ENCODE data around the gene CSNK2B.

CSNK2B gene

DNA sequence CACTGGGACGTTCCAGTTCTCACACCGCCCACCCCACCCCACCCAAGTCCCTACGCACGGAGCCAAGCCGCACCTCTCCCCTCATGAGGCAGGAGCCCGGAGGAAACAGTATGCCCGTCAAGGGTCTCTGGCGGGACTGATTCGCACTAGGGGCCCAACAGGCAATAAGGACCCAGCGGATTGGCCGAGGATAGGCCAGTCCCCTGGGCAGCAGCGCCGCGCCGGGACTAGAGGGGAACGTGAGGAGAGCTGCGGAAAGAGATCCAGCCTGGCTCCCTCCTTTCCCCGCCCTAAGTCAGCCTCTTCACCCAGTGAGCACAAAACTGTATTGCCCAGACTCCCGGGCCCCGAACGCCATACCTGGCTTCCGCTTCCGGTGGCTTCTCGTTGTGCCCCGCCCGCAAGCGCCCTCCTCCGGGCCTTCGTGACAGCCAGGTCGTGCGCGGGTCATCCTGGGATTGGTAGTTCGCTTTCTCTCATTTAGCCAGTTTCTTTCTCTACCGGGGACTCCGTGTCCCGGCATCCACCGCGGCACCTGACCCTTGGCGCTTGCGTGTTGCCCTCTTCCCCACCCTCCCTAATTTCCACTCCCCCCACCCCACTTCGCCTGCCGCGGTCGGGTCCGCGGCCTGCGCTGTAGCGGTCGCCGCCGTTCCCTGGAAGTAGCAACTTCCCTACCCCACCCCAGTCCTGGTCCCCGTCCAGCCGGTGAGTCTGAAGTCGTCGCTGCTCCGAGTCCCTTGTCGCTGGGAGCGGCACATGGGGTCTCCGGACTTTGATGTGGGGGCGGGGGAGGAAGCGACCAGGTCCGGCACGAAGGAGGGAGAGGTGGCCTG, at the start of gene CSNK2B:
CSNK2B (plus strand) TSS at position 580 of the 836 bp plus-strand sequence. CDS start 752 bp downstream, outside the sequence.
- DNase-seq = peak; percentile 98

DNA sequence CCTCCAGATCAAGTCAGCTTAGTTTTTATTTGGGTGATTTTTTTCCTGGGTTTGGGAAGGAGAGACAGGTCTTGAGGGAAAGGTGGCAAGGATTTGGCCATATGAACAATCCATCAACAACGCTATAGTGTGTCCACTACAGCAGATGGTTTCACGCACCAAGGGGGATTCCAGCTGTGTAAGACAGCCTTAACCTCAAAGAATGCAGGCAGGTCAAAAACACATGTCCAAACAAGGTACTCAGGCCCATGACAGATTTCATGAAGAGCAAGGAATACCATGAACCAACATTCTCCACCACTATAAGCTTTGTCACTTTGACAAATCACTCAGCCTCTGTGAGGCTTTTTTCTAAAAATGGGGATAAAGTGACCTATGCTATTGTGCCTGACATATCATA, 48.9 kb upstream of the CSNK2B start:
- DNase-seq = no peak

DNA sequence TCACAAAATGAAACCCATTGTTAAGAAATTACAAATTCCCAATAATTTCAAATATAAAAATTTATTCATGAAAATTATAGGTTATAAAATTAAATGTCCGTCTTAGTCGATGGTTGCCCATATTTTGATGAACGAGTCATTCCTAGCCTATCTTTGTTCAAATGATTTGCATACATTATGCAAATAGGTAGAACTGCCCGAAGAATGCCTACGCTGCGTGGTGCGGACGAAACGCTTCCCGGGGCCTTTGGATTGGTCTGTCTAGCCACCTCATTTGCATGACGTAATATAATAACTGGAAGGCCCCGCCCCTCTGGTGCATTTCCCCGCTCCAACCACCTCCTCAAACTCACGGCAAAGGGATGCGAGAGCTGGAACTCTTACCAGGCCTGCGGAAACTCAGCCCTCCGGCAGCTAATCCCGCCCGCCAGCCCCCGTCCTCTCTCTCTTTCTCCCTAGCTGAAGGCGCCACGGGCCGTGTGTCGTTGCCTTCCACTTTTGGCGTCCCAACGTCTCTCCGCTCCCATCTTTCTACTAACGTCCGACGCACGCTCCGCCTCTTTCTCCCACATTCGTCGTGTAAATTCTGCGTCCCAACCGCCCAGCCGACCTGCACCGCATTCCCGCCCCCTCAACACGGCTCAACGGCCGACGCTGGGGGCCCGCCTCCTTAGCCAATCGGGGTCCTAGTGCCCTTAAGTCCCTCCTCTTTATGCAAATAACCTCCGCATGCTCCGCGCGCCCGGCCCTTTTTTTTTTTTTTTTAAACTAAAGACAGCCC, 45.9 kb upstream of the CSNK2B start:
- DNase-seq = peak; percentile 96

DNA sequence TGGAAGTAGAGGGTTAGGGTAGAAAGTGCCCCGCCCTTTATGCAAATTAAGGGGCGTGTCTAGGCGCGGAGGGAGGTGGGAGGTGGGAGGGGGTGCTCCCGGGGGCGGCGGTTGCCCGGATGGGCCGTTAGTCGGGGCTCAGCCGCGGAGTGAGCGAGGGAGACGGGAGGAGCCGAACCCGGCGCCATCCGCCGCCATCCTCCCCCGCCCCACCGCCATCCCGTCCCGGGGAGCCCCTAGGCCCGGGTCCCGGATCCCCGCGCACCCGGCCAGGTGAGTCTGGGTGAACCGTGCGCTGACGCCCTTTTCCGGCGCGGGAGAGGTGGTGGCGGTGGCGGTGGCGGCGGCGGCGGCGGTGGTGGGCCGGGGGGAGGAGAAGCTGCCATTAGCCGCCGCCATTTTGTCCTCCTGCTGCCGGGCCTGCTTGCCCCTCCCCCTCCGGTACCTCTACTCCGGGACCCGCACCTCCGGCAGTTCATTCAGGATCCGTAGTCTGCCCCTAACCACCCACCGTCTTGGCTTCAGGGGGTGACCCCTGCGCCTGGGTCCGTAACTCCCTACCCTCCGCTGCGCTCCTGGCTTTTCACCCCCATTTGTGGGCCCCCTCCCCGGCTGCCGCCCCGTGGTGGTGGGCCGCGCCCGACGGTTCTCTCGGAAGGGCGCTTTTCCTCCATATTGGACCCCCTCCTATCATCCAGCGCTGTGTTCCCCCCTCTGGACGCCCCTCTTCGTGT, 45.1 kb upstream of the CSNK2B start, which contains the start of gene PRRC2A:
PRRC2A (plus strand) TSS at position 130 of the 734 bp plus-strand sequence. CDS start 2,075 bp downstream, outside the sequence.
- no peak for DNase-seq

DNA sequence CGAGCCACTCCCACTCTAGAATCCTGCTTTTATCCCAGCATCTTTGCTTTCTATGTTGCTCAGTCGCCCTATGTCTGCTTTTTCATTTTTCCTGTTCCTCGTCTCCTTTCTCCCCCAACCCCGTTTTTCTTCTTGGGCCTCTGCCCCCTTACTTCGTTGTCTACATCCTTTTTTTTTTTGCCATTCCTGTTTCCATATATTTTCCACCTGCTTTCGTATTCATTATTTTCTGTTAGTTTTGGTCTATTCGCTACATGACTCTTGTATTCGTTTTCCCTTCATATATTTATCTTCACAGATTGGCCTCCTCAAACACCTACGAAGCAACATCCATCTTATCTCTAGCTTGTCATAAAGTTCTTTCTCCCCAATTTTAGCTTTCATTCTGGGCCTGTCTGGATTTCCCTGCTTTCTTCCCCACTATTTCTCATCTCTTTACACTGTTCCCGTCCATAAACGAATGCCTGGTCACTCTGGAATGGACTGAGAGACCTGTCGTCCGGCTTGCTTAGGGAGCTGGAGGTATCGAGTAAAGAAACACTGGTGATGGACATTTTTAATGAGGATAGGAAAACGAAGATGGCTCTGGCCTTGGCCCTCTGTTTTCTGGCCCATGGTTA, 44.5 kb upstream of the CSNK2B start:
- no peak for DNase-seq

DNA sequence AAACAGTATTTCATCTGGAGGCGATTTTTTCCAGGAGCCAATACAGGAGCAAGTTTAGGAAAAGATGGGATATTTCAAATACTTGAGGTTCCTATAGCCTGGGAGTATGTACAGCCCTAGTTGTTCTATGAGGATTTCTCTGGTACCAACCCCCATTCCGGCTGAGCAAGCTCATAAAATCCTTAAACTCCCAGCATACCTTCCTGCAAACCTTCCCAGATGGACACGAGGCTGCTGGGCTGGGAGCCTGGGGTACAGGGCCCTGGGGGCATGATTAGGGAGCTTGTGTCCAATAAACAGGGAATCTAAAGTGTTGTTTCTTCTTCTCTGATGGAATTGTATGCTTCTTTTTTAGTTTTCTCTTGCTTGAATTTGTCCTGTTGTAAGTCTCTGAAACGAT, 43.9 kb upstream of the CSNK2B start:
- DNase-seq = no peak

DNA sequence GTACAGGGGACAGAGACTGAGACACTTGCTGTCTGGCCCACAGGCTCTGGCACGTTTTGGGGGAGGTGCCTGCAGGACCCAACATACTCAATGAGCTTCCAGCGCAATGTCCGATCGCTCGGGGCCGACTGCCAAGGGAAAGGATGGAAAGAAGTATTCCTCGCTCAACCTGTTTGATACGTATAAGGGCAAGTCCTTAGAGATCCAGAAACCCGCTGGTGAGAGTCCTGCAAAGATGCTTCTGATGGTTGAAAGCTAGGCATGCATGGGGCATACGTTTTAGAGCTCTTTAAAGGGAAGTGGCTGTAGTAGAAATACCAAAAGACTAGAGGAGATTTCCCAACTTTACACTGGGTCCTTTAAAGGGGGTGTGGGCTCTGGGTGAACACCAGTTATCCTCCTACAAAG, 43.2 kb upstream of the CSNK2B start:
- DNase-seq = no peak

DNA sequence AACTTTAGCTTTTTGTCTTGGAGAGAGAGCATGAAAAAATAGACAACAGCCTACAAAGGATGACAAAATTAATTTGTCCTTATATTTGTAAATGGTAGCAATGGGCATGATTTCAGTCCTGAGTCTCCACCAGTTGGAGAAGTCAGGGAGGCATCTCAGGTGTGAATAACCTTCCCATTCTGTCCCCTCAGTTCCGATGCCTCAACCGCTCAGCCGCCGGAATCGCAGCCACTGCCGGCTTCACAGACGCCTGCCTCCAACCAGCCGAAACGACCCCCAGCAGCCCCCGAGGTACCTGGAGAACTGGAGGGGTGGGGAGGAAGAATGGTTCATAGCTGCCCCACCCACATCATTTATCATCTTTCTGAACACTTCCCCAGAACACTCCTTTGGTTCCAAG, 41.8 kb upstream of the CSNK2B start:
- DNase-seq = no peak

DNA sequence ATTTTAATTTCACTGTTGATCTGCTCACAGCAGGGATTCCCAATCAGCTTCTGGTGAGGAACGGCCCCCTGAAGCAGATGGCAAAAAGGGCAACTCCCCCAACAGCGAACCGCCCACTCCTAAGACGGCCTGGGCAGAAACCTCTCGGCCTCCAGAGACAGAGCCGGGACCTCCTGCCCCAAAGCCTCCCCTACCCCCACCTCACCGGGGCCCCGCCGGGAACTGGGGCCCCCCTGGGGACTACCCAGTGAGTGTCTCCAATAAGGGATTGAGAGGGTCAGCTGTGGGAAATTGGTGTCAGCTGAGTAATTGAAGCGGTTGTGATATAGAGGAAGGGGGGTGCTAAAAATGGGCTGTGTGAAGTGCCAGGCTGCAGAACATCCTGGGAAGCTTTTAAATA, 38.9 kb upstream of the CSNK2B start:
- no peak for DNase-seq

DNA sequence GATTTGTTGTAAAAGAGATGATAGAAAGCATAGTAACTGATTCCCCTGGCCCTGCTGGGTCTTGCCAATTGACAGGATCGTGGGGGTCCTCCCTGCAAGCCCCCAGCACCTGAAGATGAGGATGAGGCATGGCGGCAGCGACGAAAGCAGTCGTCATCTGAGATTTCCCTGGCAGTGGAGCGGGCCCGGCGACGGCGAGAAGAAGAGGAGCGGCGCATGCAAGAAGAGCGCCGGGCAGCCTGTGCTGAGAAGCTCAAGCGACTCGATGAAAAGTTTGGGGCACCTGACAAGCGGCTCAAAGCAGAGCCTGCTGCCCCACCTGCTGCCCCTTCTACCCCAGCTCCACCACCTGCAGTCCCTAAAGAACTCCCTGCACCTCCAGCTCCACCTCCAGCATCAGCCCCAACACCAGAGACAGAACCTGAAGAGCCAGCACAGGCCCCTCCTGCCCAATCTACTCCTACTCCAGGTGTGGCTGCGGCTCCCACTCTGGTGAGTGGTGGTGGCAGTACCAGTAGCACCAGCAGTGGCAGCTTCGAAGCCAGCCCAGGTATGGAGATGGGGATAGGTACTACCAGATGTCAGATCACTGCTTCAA, 38.1 kb upstream of the CSNK2B start:
- no peak for DNase-seq

DNA sequence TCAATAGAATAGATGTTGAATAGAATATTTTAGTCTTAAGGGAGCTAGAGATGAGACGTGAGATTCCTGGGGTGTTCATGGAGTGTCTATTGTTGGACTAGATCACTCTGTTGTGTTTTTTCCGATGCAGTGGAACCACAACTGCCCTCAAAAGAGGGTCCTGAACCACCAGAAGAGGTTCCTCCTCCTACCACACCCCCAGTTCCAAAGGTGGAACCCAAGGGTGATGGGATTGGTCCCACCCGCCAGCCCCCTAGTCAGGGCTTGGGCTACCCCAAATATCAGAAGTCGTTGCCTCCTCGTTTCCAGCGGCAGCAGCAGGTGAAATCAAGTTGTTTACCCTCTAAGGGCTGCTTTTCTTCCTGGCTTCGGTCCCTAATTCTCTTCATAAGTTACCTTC, 36.9 kb upstream of the CSNK2B start:
- no peak for DNase-seq

DNA sequence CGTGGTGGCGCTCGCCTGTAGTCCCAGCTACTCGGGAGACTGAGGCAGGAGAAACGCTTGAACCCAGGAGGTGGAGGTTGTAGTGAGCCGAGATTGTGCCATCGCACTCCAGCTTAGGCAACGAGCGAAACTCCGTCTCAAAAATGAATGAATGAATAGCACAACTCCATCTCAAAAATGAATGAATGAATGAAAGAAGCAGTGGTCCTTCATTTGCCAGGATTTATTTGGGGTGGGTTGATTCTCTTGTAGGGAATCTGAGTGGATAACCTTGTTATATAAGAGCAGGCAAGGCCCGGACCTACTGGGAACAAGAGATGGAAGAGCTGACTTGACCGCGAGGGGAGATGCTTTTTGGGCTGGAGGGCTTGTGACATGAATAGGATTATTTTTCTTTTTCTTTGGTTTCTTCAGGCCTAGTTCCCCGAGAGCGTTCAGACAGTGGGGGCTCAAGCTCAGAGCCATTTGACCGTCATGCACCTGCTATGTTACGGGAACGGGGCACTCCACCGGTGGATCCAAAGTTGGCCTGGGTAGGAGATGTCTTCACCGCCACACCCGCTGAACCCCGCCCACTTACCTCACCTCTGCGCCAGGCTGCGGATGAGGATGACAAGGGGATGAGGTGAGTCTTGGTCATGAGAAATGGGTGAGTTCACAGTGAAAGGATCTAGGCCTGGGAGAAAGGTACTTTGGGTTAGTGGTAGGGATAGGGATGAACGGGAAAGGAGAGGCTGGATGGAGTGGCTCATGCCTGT, 35.5 kb upstream of the CSNK2B start:
- DNase-seq = no peak

DNA sequence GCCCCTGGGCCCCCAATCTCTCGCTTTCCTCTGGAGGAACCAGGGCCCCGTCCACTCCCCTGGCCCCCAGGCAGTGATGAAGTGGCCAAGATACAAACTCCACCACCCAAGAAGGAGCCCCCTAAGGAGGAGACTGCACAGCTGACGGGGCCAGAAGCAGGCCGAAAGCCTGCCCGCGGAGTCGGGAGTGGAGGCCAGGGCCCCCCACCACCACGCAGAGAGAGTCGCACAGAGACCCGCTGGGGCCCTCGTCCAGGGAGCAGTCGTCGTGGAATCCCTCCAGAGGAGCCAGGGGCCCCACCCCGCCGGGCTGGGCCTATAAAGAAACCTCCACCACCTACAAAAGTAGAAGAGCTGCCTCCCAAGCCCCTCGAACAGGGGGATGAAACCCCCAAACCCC, 34.7 kb upstream of the CSNK2B start:
- DNase-seq = no peak

DNA sequence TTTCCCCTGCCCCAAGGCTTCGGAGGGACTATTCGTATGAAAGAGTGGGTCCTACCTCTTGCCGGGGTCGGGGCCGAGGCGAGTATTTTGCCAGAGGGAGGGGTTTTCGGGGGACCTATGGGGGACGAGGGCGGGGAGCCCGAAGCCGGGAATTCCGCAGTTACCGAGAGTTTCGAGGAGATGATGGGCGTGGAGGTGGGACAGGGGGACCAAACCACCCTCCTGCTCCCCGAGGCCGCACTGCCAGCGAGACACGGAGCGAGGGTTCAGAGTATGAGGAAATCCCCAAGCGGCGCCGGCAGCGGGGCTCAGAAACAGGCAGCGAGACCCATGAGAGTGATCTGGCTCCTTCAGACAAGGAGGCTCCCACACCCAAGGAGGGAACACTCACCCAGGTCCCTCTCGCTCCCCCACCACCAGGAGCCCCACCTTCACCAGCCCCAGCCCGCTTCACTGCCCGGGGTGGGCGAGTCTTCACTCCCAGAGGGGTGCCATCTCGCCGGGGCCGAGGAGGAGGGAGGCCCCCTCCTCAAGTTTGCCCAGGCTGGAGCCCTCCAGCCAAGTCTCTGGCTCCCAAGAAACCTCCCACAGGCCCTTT, 34.1 kb upstream of the CSNK2B start:
- no peak for DNase-seq

DNA sequence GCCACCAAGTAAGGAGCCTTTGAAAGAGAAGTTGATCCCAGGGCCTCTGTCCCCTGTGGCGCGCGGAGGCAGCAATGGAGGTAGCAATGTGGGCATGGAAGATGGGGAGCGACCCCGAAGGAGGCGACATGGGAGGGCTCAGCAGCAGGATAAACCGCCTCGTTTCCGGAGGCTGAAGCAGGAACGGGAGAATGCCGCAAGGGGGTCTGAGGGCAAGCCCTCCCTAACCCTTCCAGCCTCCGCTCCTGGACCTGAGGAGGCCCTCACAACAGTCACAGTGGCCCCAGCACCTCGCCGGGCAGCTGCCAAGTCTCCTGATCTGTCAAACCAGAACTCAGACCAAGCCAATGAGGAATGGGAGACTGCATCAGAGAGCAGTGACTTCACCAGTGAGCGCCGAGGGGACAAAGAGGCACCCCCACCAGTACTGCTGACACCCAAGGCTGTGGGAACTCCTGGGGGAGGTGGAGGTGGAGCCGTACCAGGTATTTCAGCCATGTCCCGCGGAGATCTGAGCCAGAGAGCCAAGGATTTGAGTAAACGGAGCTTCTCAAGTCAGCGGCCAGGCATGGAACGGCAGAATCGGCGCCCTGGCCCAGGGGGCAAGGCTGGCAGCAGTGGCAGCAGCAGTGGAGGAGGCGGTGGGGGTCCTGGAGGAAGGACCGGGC, 33.5 kb upstream of the CSNK2B start:
- no peak for DNase-seq

DNA sequence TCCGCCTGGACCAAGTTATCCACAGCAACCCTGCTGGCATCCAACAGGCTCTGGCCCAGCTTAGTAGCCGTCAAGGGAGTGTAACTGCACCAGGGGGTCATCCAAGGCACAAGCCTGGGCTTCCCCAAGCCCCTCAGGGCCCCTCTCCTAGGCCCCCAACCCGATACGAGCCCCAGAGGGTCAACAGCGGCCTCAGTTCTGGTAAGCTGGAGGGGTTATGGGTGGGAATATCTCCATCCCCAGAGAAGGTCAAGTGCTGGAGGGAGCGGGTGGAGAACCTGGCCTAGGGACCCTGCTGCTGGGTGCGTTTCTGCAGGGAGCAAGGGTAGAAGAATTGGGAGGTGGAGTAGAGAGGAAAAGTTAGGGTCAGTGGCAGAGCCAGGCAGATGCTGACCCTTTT, 32.4 kb upstream of the CSNK2B start:
- no peak for DNase-seq

DNA sequence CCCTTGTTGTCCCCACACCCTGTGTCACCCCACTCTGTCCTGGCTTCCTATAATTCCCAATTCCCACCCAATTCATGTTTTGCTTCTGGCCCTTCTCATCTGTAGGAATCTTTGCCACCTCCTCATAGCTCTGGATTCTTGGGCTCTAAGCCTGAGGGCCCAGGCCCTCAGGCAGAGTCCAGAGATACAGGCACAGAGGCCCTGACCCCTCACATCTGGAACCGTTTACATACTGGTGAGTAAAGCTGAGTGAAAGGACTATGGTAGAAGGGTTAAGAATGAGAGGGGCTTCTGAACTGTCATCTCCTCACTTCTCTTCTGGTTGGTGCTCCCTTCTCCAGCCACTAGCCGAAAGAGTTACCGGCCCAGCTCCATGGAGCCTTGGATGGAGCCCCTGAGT, 31.7 kb upstream of the CSNK2B start:
- DNase-seq = no peak

DNA sequence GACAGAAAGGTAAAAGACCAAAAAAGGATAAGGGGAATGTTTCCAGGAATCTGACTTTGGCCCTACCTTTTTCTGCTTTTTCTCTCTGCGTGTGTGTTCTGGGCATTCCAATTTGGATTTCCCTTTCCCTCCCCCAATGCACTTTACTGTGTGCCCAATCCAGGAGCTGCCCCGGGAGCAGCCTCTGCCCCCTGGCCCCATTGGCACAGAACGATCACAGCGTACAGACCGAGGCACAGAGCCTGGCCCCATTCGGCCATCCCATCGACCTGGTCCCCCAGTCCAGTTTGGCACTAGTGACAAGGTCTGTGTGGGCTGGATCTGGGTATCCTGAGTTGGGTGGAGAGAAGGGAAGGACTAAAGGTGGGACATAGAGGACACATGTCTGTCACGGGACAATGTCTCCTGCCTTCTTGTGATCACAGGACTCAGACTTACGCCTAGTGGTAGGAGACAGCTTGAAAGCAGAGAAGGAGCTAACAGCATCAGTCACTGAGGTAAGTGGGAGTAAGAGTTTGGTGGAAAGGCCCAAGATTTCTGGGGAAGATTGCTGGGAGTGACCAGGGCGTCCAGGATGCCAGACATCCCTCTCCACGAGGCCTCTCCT, 30.8 kb upstream of the CSNK2B start:
- DNase-seq = no peak

DNA sequence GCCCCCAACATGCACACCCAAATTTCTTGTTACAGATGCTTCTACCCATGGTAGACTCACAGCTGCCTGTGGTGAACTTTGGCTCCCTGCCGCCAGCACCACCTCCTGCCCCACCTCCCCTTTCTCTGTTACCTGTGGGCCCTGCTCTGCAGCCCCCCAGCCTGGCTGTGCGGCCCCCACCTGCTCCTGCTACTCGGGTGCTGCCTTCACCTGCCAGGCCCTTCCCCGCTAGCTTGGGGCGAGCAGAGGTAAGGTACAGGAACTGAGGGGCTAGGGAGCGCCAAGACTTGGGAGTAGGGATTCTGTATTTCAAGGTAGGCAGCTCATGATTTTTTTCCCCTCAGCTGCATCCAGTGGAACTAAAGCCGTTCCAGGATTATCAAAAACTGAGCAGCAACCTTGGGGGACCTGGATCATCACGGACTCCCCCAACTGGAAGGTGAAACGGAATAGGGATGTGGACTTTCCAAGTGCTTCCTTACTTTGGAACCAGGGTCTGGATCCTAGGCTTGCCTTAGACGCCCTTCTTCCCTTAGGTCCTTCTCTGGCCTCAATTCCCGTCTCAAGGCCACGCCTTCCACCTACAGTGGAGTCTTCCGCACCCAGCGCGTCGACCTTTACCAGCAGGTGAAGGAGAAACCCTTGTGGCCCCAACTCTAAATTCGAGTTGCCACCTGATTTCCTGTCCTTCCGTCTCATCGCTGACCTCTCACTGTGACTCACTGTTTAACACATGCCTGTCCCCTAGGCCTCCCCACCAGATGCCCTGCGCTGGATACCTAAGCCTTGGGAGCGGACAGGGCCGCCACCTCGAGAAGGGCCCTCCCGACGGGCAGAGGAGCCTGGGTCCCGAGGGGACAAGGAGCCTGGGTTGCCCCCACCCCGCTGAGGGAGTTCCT, 28.9 kb upstream of the CSNK2B start:
- no peak for DNase-seq

Measured in activated effector memory CD4-positive, alpha-beta T cell treated with Interleukin-2 at 50 U/mL for 16 hours (primary cell).